GM21619 (cell line): ENCODE results near the gene SZT2.

Experiments
- ATAC-seq: cut with Tn5 transposase; IDR thresholded peaks from one replicate; pipeline ENCODE4 v1.9.1; 2021; ENCODE audit not compliant: unreplicated experiment

Gene SZT2

DNA sequence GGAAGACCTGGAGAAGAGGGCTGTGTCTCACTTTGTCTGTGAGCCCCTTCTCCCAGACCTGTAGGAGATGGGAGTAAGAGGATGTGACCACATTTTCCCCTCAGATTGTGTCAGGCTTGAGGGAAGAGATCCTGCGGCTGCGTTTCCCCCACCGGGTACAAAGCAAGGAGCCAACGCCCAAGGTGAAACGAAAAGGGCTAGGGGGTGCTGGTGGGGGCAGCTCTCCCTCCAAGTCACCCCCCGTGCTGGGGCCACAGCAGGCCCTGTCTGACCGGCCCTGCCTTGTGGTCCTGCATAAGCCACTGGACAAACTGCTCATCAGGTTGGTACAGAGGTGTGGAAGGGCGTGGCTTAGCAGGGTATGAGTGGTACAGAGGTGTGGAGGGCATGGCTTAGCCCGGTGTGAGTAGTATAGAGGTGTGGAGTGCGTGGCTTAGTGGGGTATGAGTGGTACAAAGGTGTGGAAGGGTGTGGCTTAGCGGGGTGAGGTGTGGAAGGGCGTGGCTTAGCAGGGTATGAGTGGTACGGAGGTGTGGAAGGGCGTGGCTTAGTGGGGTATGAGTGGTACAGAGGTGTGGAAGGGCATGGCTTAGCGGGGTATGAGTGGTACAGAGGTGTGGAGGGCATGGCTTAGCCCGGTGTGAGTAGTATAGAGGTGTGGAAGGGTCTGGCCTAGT lies 33.4 kb downstream of the SZT2 start:
- no peak for ATAC-seq

DNA sequence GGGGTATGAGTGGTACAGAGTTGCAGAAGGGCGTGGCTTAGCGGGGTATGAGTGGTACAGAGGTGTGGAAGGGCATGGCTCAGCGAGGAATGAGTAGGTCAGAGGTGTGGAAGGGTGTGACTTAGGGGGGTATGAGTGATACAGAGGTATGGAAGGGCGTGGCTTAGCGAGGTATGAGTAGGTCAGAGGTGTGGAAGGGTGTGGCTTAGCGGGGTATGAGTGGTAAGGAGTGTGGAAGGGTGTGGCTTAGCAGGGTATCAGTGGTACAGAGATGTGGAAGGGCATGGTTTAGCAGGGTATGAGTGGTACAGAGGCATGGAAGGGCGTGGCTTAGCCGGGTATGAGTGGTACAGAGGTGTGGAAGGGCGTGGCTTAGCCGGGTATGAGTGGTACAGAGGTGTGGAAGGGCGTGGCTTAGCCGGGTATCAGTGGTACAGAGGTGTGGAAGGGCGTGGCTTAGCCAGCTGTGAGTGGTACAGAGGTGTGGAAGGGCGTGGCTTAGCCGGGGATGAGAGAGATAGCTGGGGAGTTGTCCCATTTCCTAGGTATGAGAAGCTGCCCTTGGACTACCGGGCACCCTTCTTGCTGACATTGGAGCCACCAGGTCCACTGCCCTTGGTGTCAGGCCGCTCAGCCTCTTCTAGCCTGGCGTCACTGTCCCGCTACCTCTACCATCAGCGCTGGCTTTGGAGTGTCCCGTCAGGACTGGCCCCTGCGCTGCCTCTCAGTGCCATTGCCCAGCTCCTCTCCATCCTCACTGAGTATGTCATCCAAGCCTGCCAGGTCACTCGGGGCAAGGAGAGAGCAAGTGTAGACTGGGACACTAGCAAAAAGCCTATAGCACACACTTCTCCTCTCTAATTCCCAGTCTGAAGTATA lies 34.2 kb downstream of the SZT2 start:
- no peak for ATAC-seq

DNA sequence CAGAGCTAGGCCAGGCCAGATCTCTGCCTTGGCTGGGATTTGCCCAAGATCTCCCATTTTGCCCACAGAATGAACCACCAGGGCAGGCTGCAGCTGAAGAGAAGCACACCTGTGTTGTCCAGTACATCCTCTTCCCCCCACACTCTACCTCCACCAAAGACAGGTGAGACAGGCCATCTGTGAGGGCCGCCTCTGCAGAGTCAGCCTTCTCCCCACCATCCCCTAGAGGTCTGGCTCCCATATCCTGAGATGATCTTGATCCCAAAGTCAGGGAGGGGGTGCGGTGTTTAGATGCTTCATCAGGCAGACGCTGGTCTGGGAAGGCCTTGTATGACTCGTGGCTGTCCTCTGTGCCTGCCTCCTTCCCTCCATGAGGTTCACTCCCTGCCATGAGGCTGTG lies 35.3 kb downstream of the SZT2 start:
- ATAC-seq: no peak

DNA sequence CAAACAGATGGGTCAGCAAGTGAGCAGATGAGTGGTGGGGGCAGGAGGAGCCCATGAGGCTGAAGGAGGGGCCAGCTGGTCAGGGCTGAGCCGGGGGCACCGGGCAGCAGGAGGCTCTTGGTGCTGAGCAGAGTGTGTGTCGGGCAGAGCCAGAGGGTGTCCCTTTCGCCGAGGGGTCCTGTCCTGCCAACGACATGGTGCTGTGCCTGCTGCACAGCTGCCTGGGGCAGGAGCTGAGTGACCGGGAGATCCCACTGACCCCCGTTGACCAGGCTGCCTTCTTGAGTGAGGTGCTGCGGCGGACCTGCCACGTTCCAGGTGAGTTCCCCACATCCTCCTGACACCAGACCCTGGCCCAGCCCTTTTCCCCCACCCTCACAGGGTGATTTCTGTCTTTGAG lies 36.5 kb downstream of the SZT2 start:
- ATAC-seq: no peak

DNA sequence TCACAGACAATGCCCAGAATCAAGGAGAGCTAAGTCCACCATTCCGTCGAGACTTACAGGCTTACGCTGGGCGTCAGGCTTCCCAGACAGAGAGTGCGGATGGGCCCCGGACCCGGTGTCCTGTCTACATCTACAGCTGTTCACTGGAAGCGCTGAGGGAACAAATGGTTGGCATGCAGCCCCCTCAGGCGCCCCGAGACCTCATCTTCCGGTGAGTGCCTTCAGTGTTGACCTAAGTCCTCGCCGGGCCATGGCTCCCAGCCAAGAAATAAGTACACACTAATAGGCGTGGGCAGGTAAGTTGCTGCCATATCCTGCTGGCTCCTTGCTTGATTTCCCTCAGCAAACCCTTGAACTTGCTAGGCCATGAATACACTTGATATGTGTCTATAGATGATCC lies 37.8 kb downstream of the SZT2 start:
- ATAC-seq: no peak

- ATAC-seq: no peak
Measured at GRCh38 chr1:43427941-43428340, 38.2 kb downstream of the SZT2 start.

GRCh38 chr1:43430831-43431230 lies 41.1 kb downstream of the SZT2 start:
- ATAC-seq: no peak

DNA sequence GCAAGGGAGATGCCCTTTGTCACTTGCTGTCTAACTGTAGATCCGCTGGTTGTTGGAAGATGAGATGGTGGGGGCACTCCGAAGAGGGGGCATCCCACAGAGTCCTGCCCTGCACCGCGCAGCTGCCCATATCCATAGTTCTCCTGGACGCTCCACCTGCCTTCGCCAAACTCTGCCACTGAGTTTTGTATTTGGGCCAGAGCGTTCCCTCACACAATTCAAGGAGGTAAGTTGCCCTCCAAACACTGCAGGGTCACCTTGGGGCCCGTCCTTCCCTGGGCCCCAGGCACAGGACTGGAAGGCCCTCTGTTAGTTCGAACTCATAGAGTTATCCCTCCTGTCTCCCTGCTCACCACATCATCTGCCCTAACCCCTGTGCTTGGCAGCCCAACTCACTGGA lies 42.0 kb downstream of the SZT2 start:
- no peak for ATAC-seq

DNA sequence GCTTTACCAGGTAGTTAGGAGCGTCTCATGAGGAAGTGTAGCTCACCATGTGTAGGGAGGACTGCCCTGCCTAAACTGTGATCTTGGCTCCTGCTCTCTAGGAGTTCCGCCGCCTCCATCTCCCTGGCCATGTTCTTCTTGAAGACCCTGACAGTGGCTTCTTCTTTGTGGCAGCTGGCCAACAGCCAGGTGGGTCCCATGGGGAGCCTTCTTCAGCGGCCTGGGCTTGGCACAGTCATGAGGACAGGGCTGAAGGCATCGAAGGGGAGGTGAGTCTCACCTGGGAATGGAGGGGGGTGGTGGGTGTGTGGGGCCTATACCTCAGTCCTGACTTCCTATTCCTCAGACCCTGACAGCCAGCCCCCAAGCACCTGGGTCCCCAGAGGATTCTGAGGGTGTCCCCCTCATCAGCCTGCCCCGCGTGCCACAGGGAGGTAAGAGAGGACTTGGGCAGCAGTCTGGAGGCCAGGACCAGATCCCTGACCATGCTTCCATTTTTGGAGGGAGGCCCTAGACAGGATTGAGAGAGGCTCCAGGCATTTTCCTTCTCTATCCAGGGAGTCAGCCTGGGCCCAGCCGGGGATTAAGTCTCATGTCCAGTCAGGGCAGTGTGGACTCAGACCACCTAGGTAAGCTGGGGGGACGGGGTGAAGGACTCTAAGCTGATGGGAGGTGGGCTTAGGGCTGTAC lies 42.6 kb downstream of the SZT2 start:
- no peak for ATAC-seq

DNA sequence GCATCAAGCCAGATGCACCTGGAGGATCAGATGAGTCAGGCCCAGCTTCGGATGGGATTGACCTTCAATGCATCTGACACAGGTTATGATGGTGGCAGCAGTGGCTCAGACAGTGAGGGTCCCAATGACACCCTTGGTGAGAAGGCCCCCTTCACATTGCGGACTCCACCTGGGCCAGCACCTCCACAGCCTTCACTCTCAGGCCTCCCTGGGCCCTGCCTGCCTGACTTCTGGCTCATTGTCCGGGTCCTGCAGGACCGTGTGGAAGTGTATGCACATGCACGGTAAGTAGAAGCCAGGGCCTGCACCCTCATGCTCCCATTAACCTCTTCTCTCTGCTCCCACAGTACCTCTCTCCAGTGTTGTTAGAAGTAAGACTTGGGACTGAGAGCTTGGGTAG lies 43.2 kb downstream of the SZT2 start:
- no peak for ATAC-seq

GRCh38 chr1:43434256-43434655 lies 44.6 kb downstream of the SZT2 start:
- no peak for ATAC-seq

DNA sequence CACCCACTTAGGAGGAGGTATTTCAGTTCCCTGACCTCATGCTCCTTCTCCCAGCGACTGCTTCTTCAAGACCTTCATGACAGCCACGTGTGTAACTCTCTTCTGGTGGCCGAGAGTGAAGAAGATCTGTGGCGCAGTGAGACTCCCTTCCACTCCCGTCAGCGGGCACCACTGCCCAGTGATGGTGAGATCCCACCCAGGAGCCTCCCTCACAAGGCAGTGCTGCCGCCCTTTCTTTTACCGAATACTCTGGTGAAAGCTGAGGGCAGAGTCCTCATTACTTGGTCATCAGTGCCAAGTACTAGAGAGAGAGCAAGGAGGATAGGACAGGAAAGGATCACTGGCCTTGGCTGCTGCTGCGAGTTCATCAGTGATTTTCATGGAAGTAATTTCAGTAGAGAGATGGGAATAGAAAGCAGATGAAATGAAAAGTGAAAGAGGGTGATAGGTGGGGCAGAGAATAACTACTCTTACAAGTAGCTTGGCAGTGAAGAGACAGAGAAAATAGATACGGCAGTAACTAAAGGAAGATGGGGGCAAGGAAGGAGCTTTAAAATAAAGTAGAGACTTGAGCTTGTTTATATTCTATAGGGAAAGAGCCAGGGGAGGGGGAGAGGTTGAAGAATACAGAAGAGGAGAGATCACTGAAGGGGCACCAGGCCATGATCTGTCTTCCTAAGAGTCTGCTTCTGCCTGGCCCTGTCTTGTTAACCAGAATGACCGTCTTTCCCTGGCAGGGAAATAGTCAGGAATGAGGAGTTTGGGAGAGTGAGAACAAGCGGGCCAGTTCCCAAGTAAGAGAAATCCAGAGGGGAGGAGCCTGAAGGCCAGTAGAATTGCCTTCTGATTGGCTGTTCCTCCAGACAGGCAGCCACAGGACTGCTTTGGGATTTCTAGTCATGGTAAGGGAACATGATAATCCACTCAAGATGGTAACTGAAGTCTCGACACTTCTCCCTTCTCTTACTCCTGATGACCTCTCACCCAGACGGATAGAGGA lies 45.7 kb downstream of the SZT2 start:
- no peak for ATAC-seq

GRCh38 chr1:43436371-43436770 lies 46.7 kb downstream of the SZT2 start:
- no peak for ATAC-seq

- no peak for ATAC-seq
Measured at GRCh38 chr1:43437031-43437973, 47.6 kb downstream of the SZT2 start.

DNA sequence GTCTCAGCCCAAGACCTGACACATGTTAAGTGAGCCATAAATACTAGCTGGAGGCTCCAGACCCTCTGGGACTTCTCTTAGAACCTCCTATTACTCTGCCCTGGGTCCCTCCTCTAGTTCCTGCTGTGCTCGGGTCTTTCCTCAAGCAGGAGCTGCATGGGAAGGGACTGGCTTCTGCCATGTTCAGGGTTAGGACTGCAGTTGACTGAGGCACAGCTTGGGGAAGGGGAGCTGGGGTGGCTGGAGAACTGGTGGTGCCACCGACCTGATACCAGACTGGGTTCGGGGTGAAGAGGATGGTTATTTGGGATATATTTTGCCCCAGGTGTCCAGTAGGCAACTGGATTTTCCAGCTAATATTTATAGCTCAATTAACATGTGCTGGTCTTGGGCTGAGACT lies 48.3 kb downstream of the SZT2 start:
- no peak for ATAC-seq

DNA sequence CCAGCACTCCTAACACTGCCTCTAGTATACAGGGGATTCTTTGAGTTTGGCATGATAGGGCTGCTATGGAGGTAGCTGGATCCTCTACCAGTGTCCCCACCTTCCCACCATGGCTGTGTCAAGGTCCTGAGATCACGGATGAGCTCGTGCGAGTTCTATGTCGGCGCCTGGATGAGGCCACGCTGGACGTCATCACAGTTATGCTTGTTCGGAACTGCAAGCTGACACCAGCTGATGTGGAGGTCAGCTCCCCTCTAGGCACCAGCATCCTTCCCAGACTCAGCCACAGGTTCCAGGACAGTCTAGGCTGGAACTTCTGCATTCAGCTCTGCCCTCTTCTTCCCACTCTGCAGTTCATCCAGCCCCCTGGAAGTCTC lies 48.9 kb downstream of the SZT2 start:
- ATAC-seq: no peak

DNA sequence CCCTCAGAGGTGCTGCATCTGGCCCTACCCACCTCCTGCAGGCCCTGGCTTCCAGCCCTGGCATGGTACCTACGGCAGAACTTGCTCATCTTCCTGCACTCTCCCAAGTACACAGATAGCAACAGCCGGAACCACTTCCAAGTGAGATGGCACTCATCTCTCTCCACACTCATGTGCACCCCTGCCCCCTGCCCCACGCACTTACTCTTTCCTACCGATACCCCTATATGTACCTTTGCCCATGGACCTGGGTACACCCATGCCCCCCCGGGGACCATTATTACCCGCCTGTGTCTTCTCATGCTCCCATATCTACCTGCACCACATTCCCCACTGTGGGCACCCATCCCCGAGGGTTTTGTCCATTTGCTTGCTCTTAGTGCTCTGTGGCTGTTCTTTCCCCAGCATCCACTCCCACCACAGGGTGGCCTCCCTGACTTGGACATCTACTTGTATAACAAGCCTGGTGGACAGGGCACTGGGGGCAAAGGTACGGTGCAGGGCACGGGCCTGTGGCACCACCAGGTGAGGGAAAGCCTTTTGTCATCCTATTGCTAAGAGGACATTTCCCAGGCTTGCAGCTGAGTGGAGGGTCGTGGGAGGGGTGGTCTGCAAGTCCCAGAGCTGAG lies 49.4 kb downstream of the SZT2 start:
- ATAC-seq: no peak

DNA sequence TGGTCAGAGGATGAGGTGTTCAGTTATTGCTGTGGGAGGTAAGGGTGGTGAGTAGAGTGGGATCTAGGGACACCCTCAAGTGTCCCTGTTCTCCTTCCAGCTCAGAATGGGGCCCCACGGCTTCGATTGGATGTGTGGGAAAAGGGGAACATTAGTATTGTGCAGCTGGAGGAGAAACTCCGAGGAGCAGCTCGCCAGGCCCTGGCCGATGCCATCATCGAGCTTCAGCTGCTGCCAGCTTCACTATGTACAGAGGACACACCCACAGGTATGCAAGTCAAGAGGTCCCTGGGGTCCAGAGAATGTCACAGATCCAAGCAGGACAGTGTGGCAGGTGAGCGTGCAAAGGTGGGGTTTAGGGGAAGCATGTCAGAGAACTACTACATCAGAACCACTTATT lies 50.1 kb downstream of the SZT2 start:
- no peak for ATAC-seq

DNA sequence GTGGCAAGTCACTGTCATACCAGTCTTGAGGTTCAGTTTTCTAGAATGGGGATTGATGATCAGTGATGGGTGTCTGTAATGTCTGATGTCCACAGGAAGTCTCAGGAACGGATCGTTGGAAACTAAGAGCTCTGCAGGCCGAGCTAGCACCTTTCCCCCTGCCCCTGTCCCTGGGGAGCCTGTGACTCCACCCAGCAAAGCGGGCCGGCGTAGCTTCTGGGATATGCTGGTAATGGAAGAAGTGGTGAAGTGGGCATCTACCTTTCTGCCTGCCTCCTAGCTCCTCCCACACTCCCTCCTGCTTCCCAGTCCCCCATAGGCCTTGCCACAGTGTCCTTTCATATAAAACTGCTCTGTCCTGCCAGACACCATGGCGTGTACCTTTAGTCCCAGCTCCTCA lies 50.7 kb downstream of the SZT2 start:
- no peak for ATAC-seq
